ENCODE data around the gene CKM.
"Not testable (repeated sequence)": the region's sequence is repeated elsewhere in the genome, so short reads cannot be mapped to it uniquely, and the experiment has no call there.

Gene CKM

DNA sequence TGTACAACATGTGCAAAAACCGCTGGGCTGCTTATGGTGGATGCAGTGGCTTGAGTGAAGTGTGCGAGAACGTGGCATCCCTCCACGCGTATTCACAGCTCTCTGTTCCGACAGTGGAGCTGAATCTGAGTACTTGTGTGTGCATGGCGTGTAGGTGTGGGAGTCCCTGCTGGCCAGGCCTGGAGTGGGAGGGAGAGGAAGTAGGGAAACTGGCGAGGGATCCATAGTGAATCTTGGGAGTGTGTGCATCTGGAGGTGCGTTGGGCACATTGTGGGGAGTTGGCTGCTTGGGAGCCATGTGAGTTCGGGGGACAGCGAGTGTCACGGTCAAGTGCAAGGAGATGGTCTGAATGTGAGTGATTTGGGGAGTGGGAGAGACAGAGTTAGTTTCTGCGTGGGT is 20.2 kb upstream of the CKM start:
- H3K36me3 Mint-ChIP-seq (ENCODE audit: low read depth): no peaks in the 10 kb centered on the region
- H3K9me3 Mint-ChIP-seq: no peaks in the 10 kb centered on the region
- H3K27ac Mint-ChIP-seq: no peak overlapping the region
- H3K27me3 Mint-ChIP-seq (ENCODE audit: low read depth): peaks cover 54% of the 10 kb centered on the region
- H3K4me1 Mint-ChIP-seq: peaks cover 5% of the 10 kb centered on the region
- H3K4me3 Mint-ChIP-seq: no peak overlapping the region
- TF ChIP-seq, protein P1, sequence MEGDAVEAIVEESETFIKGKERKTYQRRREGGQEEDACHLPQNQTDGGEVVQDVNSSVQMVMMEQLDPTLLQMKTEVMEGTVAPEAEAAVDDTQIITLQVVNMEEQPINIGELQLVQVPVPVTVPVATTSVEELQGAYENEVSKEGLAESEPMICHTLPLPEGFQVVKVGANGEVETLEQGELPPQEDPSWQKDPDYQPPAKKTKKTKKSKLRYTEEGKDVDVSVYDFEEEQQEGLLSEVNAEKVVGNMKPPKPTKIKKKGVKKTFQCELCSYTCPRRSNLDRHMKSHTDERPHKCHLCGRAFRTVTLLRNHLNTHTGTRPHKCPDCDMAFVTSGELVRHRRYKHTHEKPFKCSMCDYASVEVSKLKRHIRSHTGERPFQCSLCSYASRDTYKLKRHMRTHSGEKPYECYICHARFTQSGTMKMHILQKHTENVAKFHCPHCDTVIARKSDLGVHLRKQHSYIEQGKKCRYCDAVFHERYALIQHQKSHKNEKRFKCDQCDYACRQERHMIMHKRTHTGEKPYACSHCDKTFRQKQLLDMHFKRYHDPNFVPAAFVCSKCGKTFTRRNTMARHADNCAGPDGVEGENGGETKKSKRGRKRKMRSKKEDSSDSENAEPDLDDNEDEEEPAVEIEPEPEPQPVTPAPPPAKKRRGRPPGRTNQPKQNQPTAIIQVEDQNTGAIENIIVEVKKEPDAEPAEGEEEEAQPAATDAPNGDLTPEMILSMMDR (IDR thresholded peaks at IDR 0.05; ENCODE audit: unreplicated experiment in 3 of 3): no peak

DNA sequence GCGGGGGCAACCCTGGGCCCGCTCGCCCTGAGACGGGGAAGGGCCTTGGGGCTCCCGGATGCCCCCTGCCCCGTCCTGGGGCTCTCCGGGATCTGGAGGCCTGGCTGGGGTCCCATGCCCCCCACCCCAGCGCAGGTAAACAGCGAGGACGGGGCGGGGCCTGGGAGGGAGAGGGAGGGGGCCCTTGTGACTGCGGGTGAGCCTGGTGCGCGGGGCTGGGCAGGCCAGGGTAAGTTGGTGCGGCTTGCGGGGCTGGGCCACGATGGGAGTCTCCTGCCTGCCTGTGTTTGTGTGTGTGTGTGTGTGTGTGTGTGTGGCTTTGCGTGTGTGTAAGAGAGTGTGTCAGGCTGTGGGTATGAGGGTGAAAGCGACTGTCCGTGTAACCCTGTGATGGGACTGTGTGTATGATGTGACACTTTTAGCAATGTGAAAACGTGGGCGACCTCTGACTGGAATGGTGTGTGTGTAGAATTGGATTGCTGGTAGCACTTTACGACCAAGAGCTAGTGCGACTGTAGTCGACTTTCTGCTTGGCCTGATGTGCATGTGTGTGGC is 18.3 kb upstream of the CKM start:
- H3K36me3 Mint-ChIP-seq (ENCODE audit: low read depth): no peaks in the 10 kb centered on the region
- H3K27ac Mint-ChIP-seq: no peak overlapping the region
- no peak overlapping the region for H3K4me3 Mint-ChIP-seq
- TF ChIP-seq, protein P1 (IDR thresholded peaks at IDR 0.05; ENCODE audit: unreplicated experiment in 3 of 3): no peak
- H3K27me3 Mint-ChIP-seq (ENCODE audit: low read depth): peaks cover 44% of the 10 kb centered on the region
- H3K4me1 Mint-ChIP-seq: peaks cover 5% of the 10 kb centered on the region
- no peaks in the 10 kb centered on the region for H3K9me3 Mint-ChIP-seq

DNA sequence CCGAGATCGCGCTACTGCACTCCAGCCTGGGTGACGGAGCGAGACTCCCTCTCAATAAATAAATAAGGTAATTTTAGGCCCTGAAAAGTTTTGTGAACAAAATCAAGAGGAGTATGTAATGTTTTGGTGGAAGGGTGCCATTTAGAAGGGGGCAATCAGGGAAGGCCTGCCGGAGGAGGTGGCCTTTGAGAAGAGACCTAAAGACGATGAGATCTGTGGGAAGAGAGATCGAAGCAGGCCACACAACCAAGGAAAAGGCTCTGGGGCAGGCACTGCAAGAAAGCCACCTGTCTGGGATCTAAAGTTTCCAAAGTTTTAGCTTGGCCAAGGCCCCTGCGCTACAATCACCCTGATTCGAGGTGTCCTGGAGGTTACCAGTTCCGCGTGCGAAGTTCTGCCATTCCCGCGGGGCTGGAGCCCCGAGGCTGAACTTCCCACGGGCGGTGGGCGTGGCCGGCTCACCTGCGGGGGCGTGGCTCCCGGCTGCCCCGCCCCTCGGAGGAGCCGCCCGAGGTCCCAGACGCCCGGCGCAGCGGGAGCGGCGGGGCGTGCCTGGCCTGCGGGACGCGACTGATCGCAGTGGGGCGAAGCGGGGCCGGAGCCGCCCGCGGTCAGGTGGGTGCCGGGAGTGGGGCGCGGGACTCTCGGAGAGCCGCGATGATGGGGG is 17.7 kb upstream of the CKM start, which contains the start of gene KLC3:
Gene KLC3 (plus strand): TSS at position 519 of the 667 bp plus-strand sequence. CDS start 4,792 bp downstream, outside the sequence.
- peaks cover 5% of the 10 kb centered on the region for H3K4me1 Mint-ChIP-seq
- peak within 1 kb of the TSS; percentile 47 to 73 (median 72) for H3K4me3 Mint-ChIP-seq
- H3K27me3 Mint-ChIP-seq (ENCODE audit: low read depth): peaks cover 40% of the 10 kb centered on the region
- TF ChIP-seq, protein P1 (IDR thresholded peaks at IDR 0.05; ENCODE audit: unreplicated experiment in 3 of 3): no peak
- no peak within 1 kb of the TSS for H3K27ac Mint-ChIP-seq
- no peaks in the 10 kb centered on the region for H3K9me3 Mint-ChIP-seq
- no peaks in the 10 kb centered on the region for H3K36me3 Mint-ChIP-seq (ENCODE audit: low read depth)

DNA sequence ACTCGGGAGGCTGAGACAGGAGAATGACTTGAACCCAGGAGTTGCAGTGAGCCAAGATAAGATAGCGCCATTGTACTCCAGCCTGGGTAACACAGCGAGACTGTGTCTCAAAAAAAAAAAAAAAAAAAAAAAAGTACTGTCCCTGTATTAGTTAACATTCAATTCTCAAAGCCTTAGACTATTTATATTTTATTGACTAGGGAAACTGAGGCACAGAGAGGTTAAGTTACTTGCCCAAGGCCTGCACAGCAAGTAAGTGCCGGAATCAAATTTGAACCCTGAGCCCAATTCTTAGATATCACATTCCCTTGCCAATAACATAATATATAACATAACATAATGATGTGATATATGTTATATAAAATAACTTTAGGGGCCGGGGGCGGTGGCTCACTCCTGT is 17.0 kb upstream of the CKM start:
- H3K27me3 Mint-ChIP-seq (ENCODE audit: low read depth): peaks cover 36% of the 10 kb centered on the region
- peaks cover 5% of the 10 kb centered on the region for H3K4me1 Mint-ChIP-seq
- no peak overlapping the region for H3K27ac Mint-ChIP-seq
- no peak overlapping the region for H3K4me3 Mint-ChIP-seq
- no peaks in the 10 kb centered on the region for H3K9me3 Mint-ChIP-seq
- H3K36me3 Mint-ChIP-seq (ENCODE audit: low read depth): no peaks in the 10 kb centered on the region
- TF ChIP-seq, protein P1 (IDR thresholded peaks at IDR 0.05; ENCODE audit: unreplicated experiment in 3 of 3): no peak

DNA sequence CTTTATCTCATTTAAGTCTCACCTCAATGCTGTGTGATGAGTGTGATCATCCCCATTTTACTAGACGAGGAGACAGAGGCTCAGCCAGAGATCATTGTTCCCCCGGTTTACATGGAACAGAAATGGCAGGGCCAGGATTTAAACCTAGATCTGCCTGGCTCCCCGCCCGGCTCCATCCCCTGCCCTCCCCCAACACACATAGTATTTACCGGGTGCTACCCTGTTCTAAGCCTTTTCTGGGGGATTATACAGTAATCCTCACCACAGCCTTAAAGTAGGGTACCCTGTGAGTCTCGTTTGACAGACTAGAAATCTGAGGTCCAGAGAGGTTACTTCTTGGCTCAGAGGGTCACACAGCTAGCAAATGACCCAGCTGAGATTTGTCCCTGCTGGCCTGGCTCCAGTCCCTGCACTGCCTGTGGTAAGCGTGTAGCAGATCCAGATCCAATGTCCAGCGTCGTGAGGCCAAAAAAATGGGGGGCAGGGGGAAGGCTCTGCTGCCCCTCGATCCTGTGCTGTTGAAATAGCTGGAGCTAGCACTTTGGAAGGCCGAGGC is 14.1 kb upstream of the CKM start:
- no peaks in the 10 kb centered on the region for H3K9me3 Mint-ChIP-seq
- no peak overlapping the region for H3K4me3 Mint-ChIP-seq
- H3K27ac Mint-ChIP-seq: no peak overlapping the region
- peaks cover 5% of the 10 kb centered on the region for H3K4me1 Mint-ChIP-seq
- no peaks in the 10 kb centered on the region for H3K36me3 Mint-ChIP-seq (ENCODE audit: low read depth)
- peaks cover 24% of the 10 kb centered on the region for H3K27me3 Mint-ChIP-seq (ENCODE audit: low read depth)
- TF ChIP-seq, protein P1 (IDR thresholded peaks at IDR 0.05; ENCODE audit: unreplicated experiment in 3 of 3): no peak

DNA sequence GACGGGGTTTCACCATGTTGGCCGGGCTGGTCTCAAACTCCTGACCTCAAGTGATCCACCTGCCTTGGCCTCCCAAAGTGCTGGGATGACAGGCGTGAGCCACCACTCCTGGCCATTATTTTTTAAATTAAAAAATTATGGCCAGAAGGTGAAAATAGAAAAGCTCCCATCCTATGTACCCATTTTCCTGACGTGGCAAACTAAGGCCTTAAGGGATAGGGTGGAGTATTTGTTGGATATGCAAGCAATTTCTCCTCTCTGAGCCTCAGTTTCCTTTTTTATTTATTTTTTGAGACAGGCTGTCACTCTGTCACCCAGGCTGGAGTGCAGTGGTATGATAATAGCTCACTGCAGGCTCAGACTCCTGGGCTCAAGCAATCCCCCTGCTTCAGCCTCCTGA is 12.2 kb upstream of the CKM start:
- not testable (repeated sequence) for H3K4me1 Mint-ChIP-seq; H3K36me3 Mint-ChIP-seq (ENCODE audit: low read depth); H3K4me3 Mint-ChIP-seq; H3K9me3 Mint-ChIP-seq; H3K27ac Mint-ChIP-seq
- H3K27me3 Mint-ChIP-seq (ENCODE audit: low read depth): peaks cover 23% of the 10 kb centered on the region
